GM19239 (cell line): ENCODE results near the gene ETS2.

Experiments used
- DNase-seq: peaks from one replicate; pipeline ENCODE4 v3.0.0; 2011; ENCODE audit warnings: low spot score; ENCODE audit not compliant: insufficient read length
- FAIRE-seq: peaks from 2 replicates; lab custom pipeline; 2011; peaks lifted over from hg19 to GRCh38; lab: Jason Lieb, UNC

ETS2 gene

DNA sequence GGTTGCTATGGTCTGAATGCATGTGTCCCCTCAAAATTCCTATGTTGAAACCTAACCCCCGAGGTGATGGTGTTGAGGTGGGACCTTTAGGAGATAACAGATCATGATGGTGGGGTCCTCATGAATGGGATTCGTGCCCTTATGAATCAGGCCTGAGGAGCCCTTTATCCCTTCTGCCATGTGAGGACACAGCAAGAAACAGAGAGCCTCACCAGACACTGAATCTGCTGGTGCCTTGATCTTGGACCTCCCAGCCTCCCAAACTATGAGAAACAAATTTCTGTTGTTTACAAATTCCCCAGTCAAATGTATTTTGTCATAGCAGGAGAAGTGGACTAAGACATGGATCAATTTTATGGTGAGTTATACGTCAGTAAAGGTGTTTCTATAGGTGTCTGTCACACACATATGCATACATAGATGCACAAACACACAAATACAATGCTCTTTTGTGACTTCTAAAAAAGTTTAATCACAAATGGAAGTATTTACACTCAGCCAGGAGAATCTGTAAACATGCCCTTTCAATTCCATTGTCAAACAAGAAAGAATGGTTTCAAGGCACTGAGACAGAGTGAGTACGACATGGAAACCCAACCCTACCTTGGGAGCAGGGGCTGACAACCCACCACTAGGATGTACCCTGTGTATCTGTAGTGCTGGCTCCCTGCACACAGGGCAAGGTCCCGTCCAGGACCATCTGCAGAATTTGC, 5.5 kb upstream of the ETS2 start:
- FAIRE-seq (no peak), DNase-seq (no peak)

DNA sequence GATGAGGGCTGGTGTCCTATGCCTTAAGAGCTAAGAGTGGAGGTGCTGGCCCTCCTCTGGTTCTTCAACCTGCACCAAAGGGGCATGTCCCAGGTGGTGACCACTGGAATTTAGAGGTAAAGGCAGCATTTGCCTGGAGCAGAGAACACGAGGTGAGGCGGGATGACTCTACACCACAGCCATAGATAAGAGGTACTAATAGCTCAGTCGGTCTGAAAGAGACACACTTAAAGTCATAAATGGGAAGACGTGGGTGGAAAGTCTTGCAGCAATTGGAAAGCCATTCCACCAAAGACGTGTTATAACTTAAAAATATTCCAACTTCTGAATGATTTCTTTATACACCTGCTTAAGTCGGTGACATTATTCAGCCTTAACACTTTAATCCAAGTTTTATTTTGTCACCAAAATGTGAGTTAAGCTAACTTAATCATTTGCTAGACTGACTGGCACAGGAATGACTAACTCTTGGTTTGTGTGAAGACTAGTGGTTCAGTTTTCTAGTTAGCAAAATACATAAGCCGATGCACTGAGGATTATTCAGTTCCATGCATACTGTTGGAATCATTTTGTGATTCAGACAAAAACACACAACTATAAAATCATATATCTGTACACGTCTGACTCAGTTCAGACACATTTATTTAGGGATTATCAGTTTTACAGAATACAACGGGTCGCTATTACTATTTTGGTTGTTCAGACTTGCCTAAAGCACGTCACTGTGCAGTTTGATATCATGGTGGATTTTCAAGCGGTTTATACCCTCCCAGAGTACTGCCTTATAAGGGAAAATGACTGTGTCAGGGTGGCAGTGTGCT, 4.6 kb upstream of the ETS2 start:
- no peak for FAIRE-seq

DNA sequence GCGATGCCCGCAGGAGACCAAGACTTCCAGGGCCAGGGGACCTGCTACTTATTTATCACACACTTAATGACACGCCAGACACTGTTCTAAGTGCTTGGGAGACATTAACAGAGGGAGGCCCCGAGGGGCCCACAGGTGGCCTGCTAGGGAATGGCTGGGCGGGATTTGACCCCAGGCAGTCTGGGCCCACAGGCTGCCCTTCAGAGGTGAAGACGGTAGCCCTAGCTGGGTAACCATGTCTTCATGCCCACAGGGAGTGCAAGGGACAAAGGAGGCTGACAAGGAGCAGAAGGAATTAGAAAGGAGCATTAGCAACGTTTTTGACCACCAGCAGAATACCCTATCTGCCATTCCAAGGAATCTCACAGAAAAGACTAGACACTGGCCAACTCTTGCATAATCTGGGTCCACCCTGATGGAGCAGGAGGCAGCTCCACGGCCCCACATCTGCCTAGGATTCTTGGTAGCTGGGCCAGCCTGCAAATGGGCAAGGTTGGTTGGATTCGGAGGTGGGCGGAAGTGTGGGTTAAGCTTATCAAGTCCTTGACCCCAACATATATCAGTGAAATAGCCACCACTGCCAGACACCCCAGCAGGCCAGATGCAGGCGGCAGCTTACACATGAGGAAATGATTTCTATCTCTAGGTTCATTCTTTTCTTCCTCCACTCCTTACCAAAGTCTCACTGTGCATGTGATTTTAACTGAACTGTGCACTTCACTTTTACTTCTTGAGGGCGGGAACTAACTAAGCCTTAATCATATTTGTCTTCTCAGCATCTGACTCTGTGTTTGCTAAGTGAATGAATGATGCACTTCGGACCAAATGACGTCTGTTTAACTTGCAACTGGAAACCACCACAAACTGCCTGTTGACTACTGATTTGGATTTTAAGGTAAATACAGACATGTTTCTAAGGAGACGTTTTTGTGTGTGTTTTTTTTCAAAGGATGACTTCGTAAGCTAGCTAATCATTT, 3.4 kb upstream of the ETS2 start:
- no peak for FAIRE-seq

More for the DNA sequence above, 4.6 kb upstream of the ETS2 start:
- no peak for DNase-seq

DNA sequence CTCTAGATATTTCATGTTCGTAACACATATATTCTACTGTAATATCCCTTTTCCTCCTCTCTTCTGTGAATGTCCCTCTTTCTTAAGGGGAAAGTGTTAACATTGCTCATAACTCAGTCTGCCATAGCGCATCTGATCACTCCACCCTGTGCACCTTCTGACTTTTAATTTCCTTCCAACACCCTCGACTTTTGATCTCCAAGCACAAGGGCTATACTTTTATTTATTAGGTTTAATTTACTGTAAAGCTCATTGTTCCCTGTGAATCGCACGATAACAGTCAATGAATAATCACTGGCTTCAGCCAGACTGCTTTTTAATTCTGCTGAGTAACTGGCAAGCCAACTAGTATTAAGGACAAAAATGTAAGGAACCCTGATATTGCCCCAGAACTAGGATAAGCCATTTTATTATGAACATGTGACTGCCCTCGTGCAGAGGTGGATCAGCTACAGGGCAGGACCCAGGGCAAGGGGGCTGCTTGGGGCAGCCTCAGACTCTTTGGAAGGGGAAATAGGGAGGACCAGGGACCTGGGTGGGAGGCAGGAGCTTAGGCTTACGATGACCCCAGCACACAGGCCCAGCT, 2.6 kb upstream of the ETS2 start:
- no peak for DNase-seq
- no peak for FAIRE-seq

More for the DNA sequence above, 3.4 kb upstream of the ETS2 start:
- DNase-seq, result no peak

DNA sequence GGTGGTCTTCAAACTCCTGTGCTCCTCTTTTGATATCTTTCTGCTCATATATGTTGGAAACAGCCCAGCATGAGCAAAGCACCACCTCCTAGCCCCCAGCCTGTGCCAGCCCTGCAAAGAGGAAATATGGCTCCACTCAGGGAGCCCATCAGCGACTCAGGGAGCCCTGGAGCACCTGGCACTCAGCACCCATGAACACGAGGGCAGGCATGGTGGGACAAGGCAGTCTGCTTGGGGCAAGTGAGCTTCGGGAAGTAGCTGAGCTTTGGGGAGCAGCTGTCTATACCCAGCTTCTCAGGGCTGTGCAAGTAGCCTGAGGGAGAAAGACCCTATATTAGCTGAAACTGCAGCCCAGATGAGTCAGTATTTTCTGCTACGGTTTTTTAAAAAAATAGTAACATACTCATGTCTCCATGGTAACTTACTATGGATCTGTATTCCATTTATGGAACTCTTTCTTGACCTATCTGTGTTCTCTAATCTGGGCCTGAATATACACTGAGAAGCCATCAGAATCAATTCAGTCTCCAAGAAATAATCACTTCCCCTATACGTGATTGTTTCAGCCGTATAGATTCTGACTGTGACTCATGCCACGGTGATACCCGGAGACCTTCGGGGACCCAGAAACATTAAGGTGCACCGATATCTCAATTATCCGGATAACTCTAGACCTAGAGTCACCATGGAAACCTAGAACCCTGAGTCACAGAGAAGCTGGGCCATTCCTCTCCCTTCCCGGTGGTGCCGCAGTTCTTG, 1.5 kb upstream of the ETS2 start:
- DNase-seq (no peak), FAIRE-seq (no peak)

DNA sequence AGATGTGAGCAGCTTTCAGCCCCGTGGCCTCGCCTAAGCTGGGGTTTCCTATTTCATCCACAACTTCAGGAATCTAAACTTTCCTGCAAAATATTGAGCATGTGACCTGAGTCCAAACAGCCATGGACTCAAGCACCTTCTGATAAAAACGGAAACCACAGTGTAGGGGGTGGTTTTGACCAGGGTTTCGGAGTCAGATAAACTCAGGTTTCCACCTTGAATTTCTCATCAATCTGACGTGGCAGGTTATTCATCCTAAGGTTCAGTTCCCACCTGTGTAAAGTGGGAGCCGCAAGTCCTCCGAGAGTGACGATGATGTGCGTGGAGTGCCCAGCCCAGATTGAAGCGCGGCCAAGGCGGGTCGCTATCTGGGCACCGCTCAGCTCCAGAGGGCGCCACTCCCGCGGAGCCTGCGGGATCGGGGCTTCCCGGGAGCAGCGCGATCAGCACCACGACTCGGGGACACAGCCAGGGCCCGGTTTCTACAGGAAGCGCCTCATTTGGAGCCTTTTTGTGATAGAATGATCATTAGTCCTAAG, 871 bp upstream of the ETS2 start:
- DNase-seq (peak; percentile 18), FAIRE-seq (no peak)

DNA sequence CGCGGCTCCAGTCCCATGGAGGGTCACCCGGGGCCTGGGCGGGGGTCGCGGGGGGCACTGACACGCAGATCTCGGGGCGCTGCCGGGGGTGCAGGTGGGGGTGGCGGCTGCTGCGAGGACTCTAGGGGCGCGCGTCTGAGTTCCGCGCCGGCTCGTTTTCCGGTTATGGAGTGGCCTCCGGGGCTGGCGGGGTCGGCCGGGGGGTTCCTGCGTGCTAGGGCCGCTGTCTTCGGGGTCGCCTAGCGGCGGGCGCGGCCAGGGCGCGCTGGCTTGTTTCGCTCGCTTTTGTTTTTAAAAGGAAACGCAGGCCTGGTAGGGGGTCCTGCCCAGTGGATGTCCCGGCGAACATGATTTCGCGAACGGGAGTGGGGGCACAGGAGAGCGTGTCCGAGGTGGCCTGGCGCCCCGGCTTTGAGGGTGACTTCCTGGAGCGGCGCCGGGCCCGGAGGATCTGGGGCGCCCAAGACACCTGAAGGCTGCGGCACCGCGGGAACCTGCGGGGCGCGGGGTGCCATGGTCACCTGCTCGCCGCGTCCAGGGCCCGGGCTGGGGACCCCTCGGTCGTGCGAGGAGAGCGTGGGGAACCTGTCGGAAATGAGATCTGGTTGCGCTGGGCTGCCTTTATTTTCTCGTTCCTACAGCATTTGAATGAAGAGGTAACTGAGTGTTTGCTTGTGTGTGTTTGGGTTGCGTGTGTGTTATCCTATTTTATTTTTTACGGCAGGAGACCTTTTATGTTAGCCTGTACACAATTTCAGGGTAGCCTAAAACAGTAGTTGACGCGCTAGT, 618 bp downstream of the ETS2 start:
- FAIRE-seq (no peak), DNase-seq (peak; percentile 33)

DNA sequence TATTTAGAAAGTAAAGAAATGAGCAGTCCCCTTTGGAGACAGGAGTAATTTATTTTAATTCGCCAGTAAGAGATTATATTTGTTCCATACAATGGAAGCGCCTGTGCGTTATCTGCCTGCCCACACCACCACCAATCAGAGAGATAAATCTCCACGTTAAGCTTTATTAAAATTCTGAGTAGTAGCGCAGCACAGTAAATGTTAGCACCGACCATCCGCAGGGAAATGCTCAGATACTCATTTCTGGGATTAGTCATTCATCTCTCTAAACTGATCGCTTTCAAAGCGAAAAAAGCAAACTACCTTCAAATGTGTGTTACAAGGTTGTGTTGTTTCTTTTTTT, 1.2 kb downstream of the ETS2 start:
- no peak for DNase-seq
- no peak for FAIRE-seq

DNA sequence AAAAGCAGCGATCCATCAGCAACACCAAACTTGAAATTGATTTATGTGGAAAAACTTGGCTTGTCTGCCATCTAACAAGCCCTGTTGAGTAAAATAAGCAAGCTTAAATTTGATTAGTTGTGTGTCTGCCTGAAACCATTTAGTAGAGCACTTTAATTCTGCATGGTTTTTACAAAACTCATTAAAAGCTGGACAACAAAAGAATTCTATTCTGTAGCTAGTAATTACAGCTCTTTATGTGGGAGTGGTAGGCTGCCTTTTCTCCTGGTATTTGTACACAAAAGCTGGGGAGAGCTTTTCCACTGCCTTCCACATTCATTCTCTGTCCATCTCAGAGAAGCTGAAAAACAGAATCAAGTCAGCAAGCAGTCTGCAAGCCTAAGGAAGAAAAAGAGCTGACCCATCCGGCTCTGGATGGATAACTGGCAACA, 1.7 kb downstream of the ETS2 start:
- no peak for FAIRE-seq
- no peak for DNase-seq

DNA sequence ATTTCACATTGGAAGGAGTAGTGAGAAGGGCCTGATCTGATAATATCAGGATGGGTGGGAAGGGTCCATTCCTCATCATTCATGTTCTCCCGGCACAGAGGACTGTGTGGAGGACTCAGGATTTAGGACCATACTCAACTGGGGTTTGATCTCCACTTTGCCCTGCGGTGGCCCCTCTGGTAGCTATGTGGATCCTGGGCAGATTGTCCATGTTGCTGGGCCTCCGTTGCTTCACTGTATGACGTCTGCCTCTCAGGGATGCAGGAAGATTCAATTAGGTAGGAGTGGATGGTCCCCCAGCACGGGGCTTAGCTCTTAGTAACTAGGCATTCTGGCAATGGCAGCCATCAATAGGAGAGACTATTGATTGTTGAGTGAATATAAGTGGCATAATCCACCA, 2.3 kb downstream of the ETS2 start:
- DNase-seq, result no peak

DNA sequence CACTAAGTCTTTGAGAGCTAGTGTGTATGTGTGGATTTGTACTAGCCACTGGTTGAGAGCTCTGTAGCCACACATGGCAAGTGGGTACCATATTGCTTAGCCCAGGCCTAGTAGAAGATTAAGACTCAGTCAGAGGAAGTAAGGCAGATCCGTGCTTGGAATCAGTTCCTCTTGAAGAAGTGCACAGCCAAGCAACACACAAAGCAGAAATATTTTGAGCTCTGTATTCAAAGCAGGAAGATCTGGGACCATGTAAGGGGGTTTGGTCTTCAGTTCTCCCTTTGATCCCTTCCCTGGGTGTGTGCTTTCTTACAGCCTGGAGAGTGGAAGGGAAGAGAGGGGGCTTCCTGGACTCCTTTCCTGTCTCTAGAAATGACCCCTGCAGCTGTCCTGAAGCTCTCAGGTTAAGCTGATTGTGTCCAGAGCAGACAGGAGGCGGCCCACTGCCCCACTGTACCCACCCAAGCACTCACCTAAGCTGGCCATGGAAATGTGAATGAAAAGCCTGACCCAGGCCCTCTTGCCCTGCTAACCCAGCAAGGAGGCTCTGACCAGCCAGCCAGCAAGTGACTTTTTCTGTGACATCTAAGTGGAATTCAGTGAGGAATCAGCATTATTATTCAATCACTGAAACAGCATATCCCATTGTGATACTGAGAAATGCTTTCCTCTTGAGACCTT, 3.6 kb downstream of the ETS2 start:
- DNase-seq (no peak), FAIRE-seq (no peak)

More for the DNA sequence above, 2.3 kb downstream of the ETS2 start:
- no peak for FAIRE-seq

DNA sequence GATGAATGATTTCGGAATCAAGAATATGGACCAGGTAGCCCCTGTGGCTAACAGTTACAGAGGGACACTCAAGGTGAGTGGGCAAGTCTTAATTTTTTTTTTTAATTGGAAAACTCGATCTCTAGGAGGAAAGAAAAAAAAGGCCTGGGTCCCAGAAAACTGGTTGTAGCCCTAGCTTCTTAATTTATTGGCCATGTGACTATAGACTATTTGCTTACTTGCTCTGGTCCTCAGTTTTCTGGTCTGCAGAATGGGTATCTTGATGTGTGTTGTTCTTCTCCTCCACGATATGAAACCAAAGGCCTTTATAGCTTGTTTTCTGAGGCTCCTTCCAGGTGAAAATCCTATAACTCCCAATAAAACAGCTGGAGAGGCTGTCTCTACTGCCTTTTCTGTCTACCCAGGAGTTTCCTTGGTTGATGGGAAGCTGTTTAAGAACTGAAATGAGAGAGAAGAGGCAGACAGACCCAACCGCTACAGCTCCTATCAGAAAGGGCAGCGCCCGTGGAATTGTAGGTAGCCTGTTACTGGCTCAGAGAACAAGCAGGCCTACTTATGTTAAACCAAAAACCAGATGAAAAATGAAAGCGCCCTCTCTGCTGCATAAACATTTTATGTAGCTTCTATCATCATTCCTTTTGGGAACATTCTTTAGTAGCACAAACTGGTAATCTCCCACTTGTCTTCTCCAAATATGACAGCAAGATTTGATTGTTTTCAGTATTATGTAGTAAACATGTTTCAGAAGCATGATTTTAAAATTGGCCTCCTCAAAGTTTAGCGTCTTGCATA, 4.5 kb downstream of the ETS2 start:
- FAIRE-seq (no peak), DNase-seq (no peak)

DNA sequence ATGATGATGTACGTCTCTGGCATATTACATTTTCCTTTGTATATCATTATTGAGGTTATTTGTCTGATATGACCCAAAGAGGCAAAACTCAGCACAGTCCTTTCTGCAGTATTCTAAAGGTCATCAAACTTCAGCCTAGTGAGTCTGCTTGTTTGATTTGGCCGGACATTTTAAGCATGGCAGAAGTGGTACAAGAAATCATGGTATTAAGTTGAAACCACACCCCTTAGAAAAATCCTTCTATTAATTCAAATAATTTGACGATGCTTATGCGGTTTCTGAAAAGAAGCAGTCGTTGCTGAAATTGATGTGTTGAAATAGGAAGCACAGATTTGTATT, 5.1 kb downstream of the ETS2 start:
- DNase-seq (no peak), FAIRE-seq (no peak)

DNA sequence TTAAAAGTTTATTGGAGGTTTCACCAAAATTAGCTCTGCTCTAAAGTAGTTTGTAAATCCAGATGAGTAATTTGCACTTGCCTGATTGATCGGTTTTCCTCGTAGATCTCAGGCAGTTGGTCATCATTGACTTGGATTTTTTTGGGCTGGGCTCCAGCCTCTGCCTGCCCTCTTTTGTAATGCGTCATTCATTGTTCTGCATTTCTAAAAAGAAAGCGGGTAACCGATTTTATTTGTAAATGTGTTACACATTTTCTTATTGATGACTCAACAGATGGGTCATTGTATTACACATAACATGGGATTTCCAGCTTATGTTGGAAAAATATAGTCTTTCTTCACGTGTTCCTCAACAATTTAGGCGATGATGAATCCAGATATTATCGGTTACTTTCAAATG, 5.5 kb downstream of the ETS2 start:
- DNase-seq, result no peak
- FAIRE-seq, result no peak

DNA sequence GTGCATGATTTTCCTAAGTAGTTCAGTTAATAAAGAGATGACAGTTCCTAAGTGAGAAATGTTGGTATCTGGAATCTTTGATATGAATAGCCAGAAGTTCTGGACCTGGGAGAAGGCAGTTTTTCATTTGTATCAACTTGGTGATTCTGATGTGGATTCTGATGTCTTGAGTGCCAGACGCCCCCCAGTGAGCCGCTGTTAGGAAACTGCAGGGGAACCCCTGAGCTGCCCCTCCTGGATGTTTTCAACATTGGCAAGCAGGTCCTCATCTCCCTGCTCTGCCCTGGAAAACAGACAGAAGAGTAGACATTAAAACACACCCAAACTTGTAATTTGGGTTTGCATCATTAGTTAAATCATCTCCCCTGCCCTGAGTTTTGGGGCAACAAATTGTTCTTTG, 7.4 kb downstream of the ETS2 start:
- no peak for DNase-seq
- FAIRE-seq, result no peak

DNA sequence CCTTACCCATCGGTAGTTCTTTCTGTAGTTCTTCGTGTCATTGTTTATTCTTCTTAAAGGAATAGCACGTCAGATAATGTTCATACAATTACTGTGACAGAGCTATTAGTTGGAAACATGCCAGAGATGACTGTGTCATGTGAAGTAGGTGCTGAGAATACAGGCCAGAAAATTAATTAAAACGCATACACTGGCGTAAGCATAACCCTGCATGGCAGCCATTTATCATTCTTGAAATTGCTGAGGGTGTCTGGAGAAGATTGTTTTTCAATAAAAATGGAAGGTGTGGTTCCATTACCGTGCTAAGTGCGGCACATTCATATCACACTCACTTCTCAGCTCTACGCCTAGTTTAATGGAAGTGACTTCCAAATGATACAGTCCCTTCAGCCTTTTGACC, 7.8 kb downstream of the ETS2 start:
- DNase-seq, result no peak
- FAIRE-seq, result no peak
